Measurements from ENCODE around the gene IL10RB. TPM values are rescaled to one million over a fixed set of nuclear protein-coding genes. Genes with fewer than 3 reads are reported as not detected.

Gene IL10RB
- total RNA-seq, 1 donor, result 60.9 TPM

GRCh38 chr21:33302796-33303195 is 36.6 kb downstream of the IL10RB start:
- DNase-seq (ENCODE audit: low read depth), result no peak
- TF ChIP-seq, protein P1, sequence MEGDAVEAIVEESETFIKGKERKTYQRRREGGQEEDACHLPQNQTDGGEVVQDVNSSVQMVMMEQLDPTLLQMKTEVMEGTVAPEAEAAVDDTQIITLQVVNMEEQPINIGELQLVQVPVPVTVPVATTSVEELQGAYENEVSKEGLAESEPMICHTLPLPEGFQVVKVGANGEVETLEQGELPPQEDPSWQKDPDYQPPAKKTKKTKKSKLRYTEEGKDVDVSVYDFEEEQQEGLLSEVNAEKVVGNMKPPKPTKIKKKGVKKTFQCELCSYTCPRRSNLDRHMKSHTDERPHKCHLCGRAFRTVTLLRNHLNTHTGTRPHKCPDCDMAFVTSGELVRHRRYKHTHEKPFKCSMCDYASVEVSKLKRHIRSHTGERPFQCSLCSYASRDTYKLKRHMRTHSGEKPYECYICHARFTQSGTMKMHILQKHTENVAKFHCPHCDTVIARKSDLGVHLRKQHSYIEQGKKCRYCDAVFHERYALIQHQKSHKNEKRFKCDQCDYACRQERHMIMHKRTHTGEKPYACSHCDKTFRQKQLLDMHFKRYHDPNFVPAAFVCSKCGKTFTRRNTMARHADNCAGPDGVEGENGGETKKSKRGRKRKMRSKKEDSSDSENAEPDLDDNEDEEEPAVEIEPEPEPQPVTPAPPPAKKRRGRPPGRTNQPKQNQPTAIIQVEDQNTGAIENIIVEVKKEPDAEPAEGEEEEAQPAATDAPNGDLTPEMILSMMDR (IDR thresholded peaks at IDR 0.05; ENCODE audit: insufficient read depth, low read depth, low read length), result no peak
- H3K4me3 ChIP-seq (ENCODE audit: low read depth, low read length), result no peak overlapping the region

GRCh38 chr21:33305344-33305671 is 39.1 kb downstream of the IL10RB start:
- DNase-seq (ENCODE audit: low read depth), result no peak
- no peak overlapping the region for H3K4me3 ChIP-seq (ENCODE audit: low read depth, low read length)
- TF ChIP-seq, protein P1 (IDR thresholded peaks at IDR 0.05; ENCODE audit: insufficient read depth, low read depth, low read length), result no peak

DNA sequence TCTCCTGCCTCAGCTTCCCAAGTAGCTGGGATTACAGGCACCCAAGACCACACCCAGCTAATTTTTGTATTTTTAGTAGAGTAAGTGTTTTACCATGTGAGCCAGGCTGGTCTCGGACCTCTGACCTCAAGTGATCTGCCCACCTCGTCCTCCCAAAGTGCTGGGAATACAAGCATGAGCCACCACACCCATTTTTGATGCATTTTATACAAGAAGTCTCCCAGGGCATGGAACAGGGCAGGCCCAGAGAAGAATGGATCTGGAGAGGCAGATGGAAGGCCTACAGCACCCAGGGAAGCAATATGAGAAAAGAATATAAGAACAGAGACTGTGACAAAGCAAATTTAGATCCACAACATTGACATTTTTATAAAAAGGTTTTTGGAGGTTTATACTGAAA is 39.8 kb downstream of the IL10RB start:
- H3K4me3 ChIP-seq (ENCODE audit: low read depth, low read length), result no peak overlapping the region
- TF ChIP-seq, protein P1 (IDR thresholded peaks at IDR 0.05; ENCODE audit: insufficient read depth, low read depth, low read length), result no peak
- no peak for DNase-seq (ENCODE audit: low read depth)

- TF ChIP-seq, protein P1 (IDR thresholded peaks at IDR 0.05; ENCODE audit: insufficient read depth, low read depth, low read length), result peak; percentile 19
- DNase-seq (ENCODE audit: low read depth), result peak; percentile 79
Measured at GRCh38 chr21:33308586-33309490, 42.7 kb downstream of the IL10RB start.

GRCh38 chr21:33309778-33310177 is 43.6 kb downstream of the IL10RB start:
- no peak for DNase-seq (ENCODE audit: low read depth)
- TF ChIP-seq, protein P1 (IDR thresholded peaks at IDR 0.05; ENCODE audit: insufficient read depth, low read depth, low read length), result no peak

More at GRCh38 chr21:33308586-33309490, 42.7 kb downstream of the IL10RB start:
- H3K4me3 ChIP-seq (ENCODE audit: low read depth, low read length), result no peak overlapping the region

DNA sequence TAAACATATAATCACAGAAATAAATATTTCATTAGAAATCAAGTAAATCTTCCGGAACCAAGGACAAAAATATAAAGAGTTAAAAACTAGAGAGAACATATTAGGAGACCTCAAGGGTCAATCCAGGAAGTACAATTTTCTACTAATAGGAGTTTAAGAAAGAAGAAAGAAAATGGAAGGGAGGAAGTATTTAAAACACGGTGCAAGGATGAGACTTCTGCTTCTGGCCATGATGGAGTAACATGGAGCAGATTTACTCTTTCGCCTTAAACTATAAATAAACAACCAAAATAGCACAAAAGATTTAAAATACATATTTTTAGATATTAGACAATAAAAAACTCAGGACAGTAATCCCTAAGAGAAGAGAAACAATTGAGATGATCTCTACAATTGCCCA is 46.0 kb downstream of the IL10RB start:
- no peak for DNase-seq (ENCODE audit: low read depth)
- no peak overlapping the region for H3K4me3 ChIP-seq (ENCODE audit: low read depth, low read length)
- TF ChIP-seq, protein P1 (IDR thresholded peaks at IDR 0.05; ENCODE audit: insufficient read depth, low read depth, low read length), result no peak

More at GRCh38 chr21:33309778-33310177, 43.6 kb downstream of the IL10RB start:
- H3K4me3 ChIP-seq (ENCODE audit: low read depth, low read length), result no peak overlapping the region
